ENCODE results near the gene SPATA20. TPM values are rescaled to one million over a fixed set of nuclear protein-coding genes. Genes with fewer than 3 reads are reported as not detected.

Gene SPATA20
- total and polyA plus RNA-seq, 2 donors: 8.0 to 12.4 TPM

DNA sequence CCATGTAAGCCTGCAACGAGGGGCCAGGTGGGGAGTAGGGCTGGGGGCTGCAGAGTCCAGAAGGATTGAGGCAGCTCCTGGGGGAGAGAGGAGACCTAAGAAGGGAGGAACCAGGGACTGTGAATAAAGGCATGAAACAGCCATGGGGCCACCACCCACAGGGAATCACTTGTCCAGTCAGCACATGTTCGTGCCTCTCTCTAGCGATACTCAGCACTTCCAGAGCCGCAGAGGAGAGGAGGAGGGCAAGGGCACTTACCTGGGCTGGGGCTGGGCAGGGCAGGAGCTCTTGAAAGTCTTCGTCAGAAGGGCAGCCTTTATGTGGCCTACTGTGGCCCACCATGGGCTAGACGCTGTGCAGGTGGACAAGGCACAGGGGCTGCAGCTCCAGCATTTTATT lies 37.8 kb downstream of the SPATA20 start:
- Histone ChIP-seq H3K36me3 (ENCODE audit: control insufficient read depth in 2 of 2, insufficient read depth in 2 of 2, low read length in 1 of 2) (no peaks in the 10 kb centered on the region), H3K9me3 (ENCODE audit: control insufficient read depth in 2 of 2, insufficient read depth in 1 of 2, low read length in 1 of 2) (no peaks in the 10 kb centered on the region), H3K27ac (ENCODE audit: low read depth in 1 of 2, low read length in 1 of 2) (no peak overlapping the region), H3K27me3 (ENCODE audit: control insufficient read depth in 2 of 2, insufficient read depth in 1 of 2, low read length in 1 of 2) (peaks cover 0 to 32% of the 10 kb centered on the region in 2 donors), H3K4me3 (ENCODE audit: low read length in 2 of 2) (no peak overlapping the region), H3K4me1 (ENCODE audit: control insufficient read depth in 2 of 2, insufficient read depth in 2 of 2, low read length in 2 of 2) (peaks cover 0 to 4% of the 10 kb centered on the region in 2 donors)
- DNase-seq (ENCODE audit: low read depth in 6 of 9, low spot score in 9 of 9): no peak
- WGBS: 92% methylated on average over 6 of the region's 6 CpGs

GRCh38 chr17:50585346-50585745 lies 38.4 kb downstream of the SPATA20 start:
- DNase-seq (ENCODE audit: low read depth in 6 of 9, low spot score in 9 of 9): no peak
- no peak overlapping the region for H3K27ac ChIP-seq (ENCODE audit: low read depth in 1 of 2, low read length in 1 of 2)
- no peaks in the 10 kb centered on the region for H3K36me3 ChIP-seq (ENCODE audit: control insufficient read depth in 2 of 2, insufficient read depth in 2 of 2, low read length in 1 of 2)
- H3K9me3 ChIP-seq (ENCODE audit: control insufficient read depth in 2 of 2, insufficient read depth in 1 of 2, low read length in 1 of 2): no peaks in the 10 kb centered on the region
- H3K27me3 ChIP-seq (ENCODE audit: control insufficient read depth in 2 of 2, insufficient read depth in 1 of 2, low read length in 1 of 2): peaks cover 0 to 27% of the 10 kb centered on the region in 2 donors
- peaks cover 0 to 4% of the 10 kb centered on the region in 2 donors for H3K4me1 ChIP-seq (ENCODE audit: control insufficient read depth in 2 of 2, insufficient read depth in 2 of 2, low read length in 2 of 2)
- H3K4me3 ChIP-seq (ENCODE audit: low read length in 2 of 2): no peak overlapping the region
- WGBS: 97% methylated on average over 4 of the region's 4 CpGs

- 94% methylated on average over 8 of the region's 8 CpGs for WGBS
- Histone ChIP-seq H3K36me3 (ENCODE audit: control insufficient read depth in 2 of 2, insufficient read depth in 2 of 2, low read length in 1 of 2) (no peaks in the 10 kb centered on the region), H3K9me3 (ENCODE audit: control insufficient read depth in 2 of 2, insufficient read depth in 1 of 2, low read length in 1 of 2) (no peaks in the 10 kb centered on the region), H3K27ac (ENCODE audit: low read depth in 1 of 2, low read length in 1 of 2) (no peak overlapping the region), H3K27me3 (ENCODE audit: control insufficient read depth in 2 of 2, insufficient read depth in 1 of 2, low read length in 1 of 2) (peaks cover 0 to 24% of the 10 kb centered on the region in 2 donors), H3K4me1 (ENCODE audit: control insufficient read depth in 2 of 2, insufficient read depth in 2 of 2, low read length in 2 of 2) (peaks cover 0 to 4% of the 10 kb centered on the region in 2 donors), H3K4me3 (ENCODE audit: low read length in 2 of 2) (no peak overlapping the region)
- DNase-seq (ENCODE audit: low read depth in 6 of 9, low spot score in 9 of 9): no peak
Observed at GRCh38 chr17:50585891-50586290, 38.9 kb downstream of the SPATA20 start.

- Histone ChIP-seq H3K27me3 (ENCODE audit: control insufficient read depth in 2 of 2, insufficient read depth in 1 of 2, low read length in 1 of 2) (peaks cover 0 to 24% of the 10 kb centered on the region in 2 donors), H3K4me1 (ENCODE audit: control insufficient read depth in 2 of 2, insufficient read depth in 2 of 2, low read length in 2 of 2) (peaks cover 0 to 4% of the 10 kb centered on the region in 2 donors), H3K9me3 (ENCODE audit: control insufficient read depth in 2 of 2, insufficient read depth in 1 of 2, low read length in 1 of 2) (no peaks in the 10 kb centered on the region), H3K27ac (ENCODE audit: low read depth in 1 of 2, low read length in 1 of 2) (no peak overlapping the region), H3K4me3 (ENCODE audit: low read length in 2 of 2) (no peak overlapping the region), H3K36me3 (ENCODE audit: control insufficient read depth in 2 of 2, insufficient read depth in 2 of 2, low read length in 1 of 2) (no peaks in the 10 kb centered on the region)
- 93% methylated on average over 9 of the region's 9 CpGs for WGBS
- DNase-seq (ENCODE audit: low read depth in 6 of 9, low spot score in 9 of 9): no peak
Observed at GRCh38 chr17:50586421-50587247, 39.7 kb downstream of the SPATA20 start.

DNA sequence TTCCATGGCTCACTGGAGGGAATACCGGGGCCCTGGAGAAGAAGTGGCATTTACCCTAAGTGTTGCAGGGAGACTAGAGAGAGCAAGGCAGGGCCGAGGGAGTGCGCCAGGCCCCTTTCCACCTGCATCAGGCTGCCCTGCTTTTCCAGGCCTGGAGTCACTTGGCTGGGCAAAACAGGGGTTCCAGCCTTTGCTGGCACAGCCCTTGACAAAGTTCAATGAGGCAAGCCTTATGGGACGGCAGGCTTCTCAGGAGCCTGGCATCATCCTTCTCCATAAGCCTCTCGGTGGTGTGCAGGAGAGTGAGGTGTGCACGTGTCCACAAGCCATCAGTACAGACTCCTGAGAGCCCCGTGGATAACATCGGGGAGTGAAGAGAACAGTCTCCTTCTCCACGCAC lies 40.6 kb downstream of the SPATA20 start:
- 98% methylated on average over 9 of the region's 9 CpGs for WGBS
- Histone ChIP-seq H3K27me3 (ENCODE audit: control insufficient read depth in 2 of 2, insufficient read depth in 1 of 2, low read length in 1 of 2) (peaks cover 0 to 24% of the 10 kb centered on the region in 2 donors), H3K4me3 (ENCODE audit: low read length in 2 of 2) (no peak overlapping the region), H3K4me1 (ENCODE audit: control insufficient read depth in 2 of 2, insufficient read depth in 2 of 2, low read length in 2 of 2) (peaks cover 0 to 4% of the 10 kb centered on the region in 2 donors), H3K27ac (ENCODE audit: low read depth in 1 of 2, low read length in 1 of 2) (no peak overlapping the region), H3K9me3 (ENCODE audit: control insufficient read depth in 2 of 2, insufficient read depth in 1 of 2, low read length in 1 of 2) (no peaks in the 10 kb centered on the region), H3K36me3 (ENCODE audit: control insufficient read depth in 2 of 2, insufficient read depth in 2 of 2, low read length in 1 of 2) (no peaks in the 10 kb centered on the region)
- no peak for DNase-seq (ENCODE audit: low read depth in 6 of 9, low spot score in 9 of 9)

- DNase-seq (ENCODE audit: low read depth in 6 of 9, low spot score in 9 of 9): no peak
- WGBS: 93% methylated on average over 18 of the region's 18 CpGs
Observed at GRCh38 chr17:50588391-50589049, 41.5 kb downstream of the SPATA20 start.

GRCh38 chr17:50589095-50589705 lies 42.2 kb downstream of the SPATA20 start:
- no peak overlapping the region for H3K4me3 ChIP-seq (ENCODE audit: low read length in 2 of 2)
- no peak overlapping the region for H3K27ac ChIP-seq (ENCODE audit: low read depth in 1 of 2, low read length in 1 of 2)
- WGBS: 81% methylated on average over 10 of the region's 10 CpGs
- peaks cover 0 to 29% of the 10 kb centered on the region in 2 donors for H3K27me3 ChIP-seq (ENCODE audit: control insufficient read depth in 2 of 2, insufficient read depth in 1 of 2, low read length in 1 of 2)
- H3K4me1 ChIP-seq (ENCODE audit: control insufficient read depth in 2 of 2, insufficient read depth in 2 of 2, low read length in 2 of 2): peaks cover 0 to 4% of the 10 kb centered on the region in 2 donors
- no peaks in the 10 kb centered on the region for H3K36me3 ChIP-seq (ENCODE audit: control insufficient read depth in 2 of 2, insufficient read depth in 2 of 2, low read length in 1 of 2)
- DNase-seq (ENCODE audit: low read depth in 6 of 9, low spot score in 9 of 9): no peak
- no peaks in the 10 kb centered on the region for H3K9me3 ChIP-seq (ENCODE audit: control insufficient read depth in 2 of 2, insufficient read depth in 1 of 2, low read length in 1 of 2)

More at GRCh38 chr17:50588391-50589049, 41.5 kb downstream of the SPATA20 start:
- Histone ChIP-seq H3K9me3 (ENCODE audit: control insufficient read depth in 2 of 2, insufficient read depth in 1 of 2, low read length in 1 of 2) (no peaks in the 10 kb centered on the region), H3K4me3 (ENCODE audit: low read length in 2 of 2) (no peak overlapping the region), H3K4me1 (ENCODE audit: control insufficient read depth in 2 of 2, insufficient read depth in 2 of 2, low read length in 2 of 2) (peaks cover 0 to 4% of the 10 kb centered on the region in 2 donors), H3K27ac (ENCODE audit: low read depth in 1 of 2, low read length in 1 of 2) (no peak overlapping the region), H3K27me3 (ENCODE audit: control insufficient read depth in 2 of 2, insufficient read depth in 1 of 2, low read length in 1 of 2) (peaks cover 0 to 27% of the 10 kb centered on the region in 2 donors), H3K36me3 (ENCODE audit: control insufficient read depth in 2 of 2, insufficient read depth in 2 of 2, low read length in 1 of 2) (no peaks in the 10 kb centered on the region)

- no peak overlapping the region for H3K27ac ChIP-seq (ENCODE audit: low read depth in 1 of 2, low read length in 1 of 2)
- H3K36me3 ChIP-seq (ENCODE audit: control insufficient read depth in 2 of 2, insufficient read depth in 2 of 2, low read length in 1 of 2): no peaks in the 10 kb centered on the region
- no peak for DNase-seq (ENCODE audit: low read depth in 6 of 9, low spot score in 9 of 9)
- H3K27me3 ChIP-seq (ENCODE audit: control insufficient read depth in 2 of 2, insufficient read depth in 1 of 2, low read length in 1 of 2): peaks cover 0 to 26% of the 10 kb centered on the region in 2 donors
- H3K4me3 ChIP-seq (ENCODE audit: low read length in 2 of 2): no peak overlapping the region
- H3K4me1 ChIP-seq (ENCODE audit: control insufficient read depth in 2 of 2, insufficient read depth in 2 of 2, low read length in 2 of 2): peaks cover 0 to 4% of the 10 kb centered on the region in 2 donors
- WGBS: 96% methylated on average over 24 of the region's 24 CpGs
- H3K9me3 ChIP-seq (ENCODE audit: control insufficient read depth in 2 of 2, insufficient read depth in 1 of 2, low read length in 1 of 2): no peaks in the 10 kb centered on the region
Observed at GRCh38 chr17:50590946-50591737, 44.2 kb downstream of the SPATA20 start.
